Glomerular endothelial cell (primary cell): Measurements from ENCODE around the gene EPHB1. TPM values are rescaled to one million over a fixed set of nuclear protein-coding genes. Genes with fewer than 3 reads are reported as not detected.

Source experiments
- DNase-seq: peaks from one replicate; pipeline ENCODE4 v3.0.0-alpha.2; 2011; ENCODE audit warnings: low read depth, low spot score; ENCODE audit errors: extremely low read depth
- total RNA-seq: library from RNA; depleted of rRNA; stranded (reverse); fragments of >200 nt; gene quantifications from 2 replicates; pipeline ENCODE4 v1.2.3, GENCODE V29; 2015

The EPHB1 gene
- total RNA-seq, 1 donor from 2014 or later: 25.7 TPM

- no peak for DNase-seq
Measured at GRCh38 chr3:135271177-135272025, 476.3 kb downstream of the EPHB1 start.

GRCh38 chr3:135272026-135272669, 477.1 kb downstream of the EPHB1 start:
- no peak for DNase-seq

- no peak for DNase-seq
Measured at GRCh38 chr3:135292162-135292561, 497.1 kb downstream of the EPHB1 start.

- no peak for DNase-seq
Measured at GRCh38 chr3:135301670-135302069, 506.6 kb downstream of the EPHB1 start.

- DNase-seq: no peak
Measured at GRCh38 chr3:135304378-135304777, 509.3 kb downstream of the EPHB1 start.

Other genes with a start within 250 kb of the EPHB1 start
- 0.06 TPM in 1 of 2 replicates, not detected in the other for gene KY, start 144.2 kb upstream of the EPHB1 start, total RNA-seq